Measurements from ENCODE around the gene PTH2.

DNA sequence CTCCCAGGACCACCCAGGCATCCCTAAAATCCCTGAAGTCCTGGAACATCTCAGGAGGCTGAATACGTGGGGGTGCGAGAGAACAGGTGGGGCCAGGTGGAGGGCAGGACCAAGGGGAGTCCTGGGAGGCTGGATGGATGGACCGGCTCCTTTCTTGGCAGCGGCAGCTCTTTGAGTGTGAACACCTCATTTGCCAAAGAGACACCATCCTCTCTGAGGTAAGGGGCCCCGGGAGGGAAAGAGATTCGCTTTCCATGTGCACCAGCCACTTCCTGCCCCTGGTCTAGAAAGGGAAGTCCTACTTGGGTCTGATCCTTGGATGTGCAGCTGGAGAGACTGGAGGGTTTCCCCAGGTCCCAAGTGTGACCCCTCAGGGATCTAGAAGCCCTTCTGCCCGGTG lies 16.2 kb downstream of the PTH2 start:
- TF ChIP-seq POLR2A (IDR thresholded peaks at IDR 0.05) (no peak), EP300 (IDR thresholded peaks at IDR 0.05) (no peak)
- TF ChIP-seq, protein P1, sequence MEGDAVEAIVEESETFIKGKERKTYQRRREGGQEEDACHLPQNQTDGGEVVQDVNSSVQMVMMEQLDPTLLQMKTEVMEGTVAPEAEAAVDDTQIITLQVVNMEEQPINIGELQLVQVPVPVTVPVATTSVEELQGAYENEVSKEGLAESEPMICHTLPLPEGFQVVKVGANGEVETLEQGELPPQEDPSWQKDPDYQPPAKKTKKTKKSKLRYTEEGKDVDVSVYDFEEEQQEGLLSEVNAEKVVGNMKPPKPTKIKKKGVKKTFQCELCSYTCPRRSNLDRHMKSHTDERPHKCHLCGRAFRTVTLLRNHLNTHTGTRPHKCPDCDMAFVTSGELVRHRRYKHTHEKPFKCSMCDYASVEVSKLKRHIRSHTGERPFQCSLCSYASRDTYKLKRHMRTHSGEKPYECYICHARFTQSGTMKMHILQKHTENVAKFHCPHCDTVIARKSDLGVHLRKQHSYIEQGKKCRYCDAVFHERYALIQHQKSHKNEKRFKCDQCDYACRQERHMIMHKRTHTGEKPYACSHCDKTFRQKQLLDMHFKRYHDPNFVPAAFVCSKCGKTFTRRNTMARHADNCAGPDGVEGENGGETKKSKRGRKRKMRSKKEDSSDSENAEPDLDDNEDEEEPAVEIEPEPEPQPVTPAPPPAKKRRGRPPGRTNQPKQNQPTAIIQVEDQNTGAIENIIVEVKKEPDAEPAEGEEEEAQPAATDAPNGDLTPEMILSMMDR (IDR thresholded peaks at IDR 0.05) = no peak
